K562 (cell line): ENCODE measurements around the gene BANK1. TPM values are rescaled to one million over a fixed set of nuclear protein-coding genes. Genes with fewer than 3 reads are reported as not detected.

Experiments
- ATAC-seq: fragments of 200-7000 bp; cut with Tn5 transposase; 3 replicates; pipeline ENCODE4 v1.9.1; 2020; ENCODE audit warnings: moderate library complexity
- BruUV-seq: library from RNA; stranded (reverse); fragments of 400-500 nt; replicated peaks from 2 replicates; lab custom pipeline; 2021; lab: Mats Ljungman, UMichigan
- CTCF ChIA-PET: fragments of 300-600 bp; formaldehyde crosslinking; extraction: SDS; loops from one replicate; lab custom pipeline; 2021; ENCODE audit warnings: low intra/inter-chr PET ratio; lab: Yijun Ruan, JAX
- POLR2A ChIA-PET: fragments of 300-600, 350-650 bp; sonication (Branson Sonifier 250); formaldehyde crosslinking; extraction: SDS; loops from one replicate; lab custom pipeline; 2021; ENCODE audit warnings: antibody characterized with exemption, inconsistent platforms; lab: Yijun Ruan, JAX
- DNase-seq, 4 experiments: peaks; one replicate each; pipeline versions ENCODE4 v3.0.0 to v3.0.0-alpha.2; 2011 to 2018; ENCODE audit warnings: low spot score in 3 of 4, mixed read lengths in 3 of 4; ENCODE audit errors: extremely low read depth in 1 of 4
- FAIRE-seq: peaks from 2 replicates; lab custom pipeline; 2011; peaks lifted over from hg19 to GRCh38; lab: Jason Lieb, UNC
- H2AFZ ChIP-seq: 2 replicates; pipeline ENCODE4 v1.6.0; 2011; ENCODE audit warnings: low read depth, low read length, control low read depth, inconsistent platforms
- H3K27ac ChIP-seq: fragments of 200-600 bp; 3 replicates; pipeline ENCODE4 v1.8.0; 2011; ENCODE audit warnings: low read depth, mild to moderate bottlenecking, control low read depth, inconsistent platforms, low read length, moderate library complexity, mixed read lengths; ENCODE audit errors: extremely low read depth
- H3K27me3 ChIP-seq, 2 experiments: fragments of 300-600 bp in 1 of 2; 2 replicates in 1 of 2; 3 replicates in 1 of 2; pipeline versions ENCODE4 v1.6.0 to v1.8.0; 2011; ENCODE audit warnings: inconsistent platforms in 2 of 2, low read length in 2 of 2, mild to moderate bottlenecking in 1 of 2, mixed read lengths in 1 of 2, moderate library complexity in 1 of 2; ENCODE audit not compliant: control insufficient read depth in 2 of 2, insufficient read depth in 2 of 2
- H3K36me3 ChIP-seq: fragments of 300-600 bp; 3 replicates; pipeline ENCODE4 v1.8.0; 2011; ENCODE audit warnings: mild to moderate bottlenecking, low read length, inconsistent platforms; ENCODE audit not compliant: control insufficient read depth, insufficient read depth
- H3K4me1 ChIP-seq, 2 experiments: fragments of 200-600 bp in 1 of 2; replicated peaks in 1 of 2; 2 replicates in 1 of 2; 3 replicates in 1 of 2; pipeline versions ENCODE4 v1.5.1 to v1.8.0; 2011; ENCODE audit warnings: inconsistent platforms in 2 of 2, low read length in 2 of 2, mild to moderate bottlenecking in 1 of 2, mixed read lengths in 1 of 2, moderate library complexity in 1 of 2; ENCODE audit not compliant: control insufficient read depth in 2 of 2, insufficient read depth in 2 of 2
- H3K4me2 ChIP-seq: 2 replicates; pipeline ENCODE4 v1.6.1; 2011; ENCODE audit warnings: low read length, control low read depth, inconsistent platforms, mixed read lengths; ENCODE audit not compliant: insufficient read depth
- H3K4me3 ChIP-seq: fragments of 200-600 bp; sonication (generic), shearing (Covaris generic); 2 replicates; pipeline ENCODE4 v1.5.1; 2016; ENCODE audit warnings: control low read depth, inconsistent platforms
- H3K79me2 ChIP-seq: fragments of 200-600 bp; 3 replicates; pipeline ENCODE4 v1.8.0; 2011; ENCODE audit warnings: low read length, inconsistent platforms; ENCODE audit not compliant: control insufficient read depth, insufficient read depth
- H3K9ac ChIP-seq, 2 experiments: 2 replicates each; pipeline versions ENCODE4 v1.6.0 to v1.6.1; 2011; ENCODE audit warnings: low read depth in 2 of 2, low read length in 2 of 2, control low read depth in 1 of 2, inconsistent platforms in 1 of 2, mild to moderate bottlenecking in 1 of 2, mixed read lengths in 1 of 2; ENCODE audit not compliant: insufficient read depth in 1 of 2
- H3K9me1 ChIP-seq: one replicate; pipeline ENCODE4 v1.6.0; 2011; ENCODE audit warnings: inconsistent platforms, mild to moderate bottlenecking, low read length, moderate library complexity; ENCODE audit not compliant: control insufficient read depth, insufficient read depth
- H3K9me3 ChIP-seq: replicated peaks from 2 replicates; pipeline ENCODE4 v1.5.1; 2011; ENCODE audit warnings: low read depth, low read length, inconsistent platforms; ENCODE audit not compliant: control insufficient read depth, insufficient read depth
- H4K20me1 ChIP-seq: replicated peaks from 2 replicates; pipeline ENCODE4 v1.6.1; 2011; ENCODE audit warnings: low read length, inconsistent platforms, mixed read lengths; ENCODE audit not compliant: control insufficient read depth, insufficient read depth
- BRF1 ChIP-seq: IDR thresholded peaks from 3 replicates; pipeline ENCODE4 v1.6.1; 2011; ENCODE audit warnings: borderline replicate concordance, mild to moderate bottlenecking; ENCODE audit not compliant: insufficient read length; ENCODE audit errors: extremely low read depth
- MYNN ChIP-seq, 2 experiments: sonication (generic); formaldehyde crosslinking in 1 of 2; IDR thresholded peaks; 2 replicates each; pipeline versions ENCODE4 v1.5.0 to v1.6.1; 2016 to 2020; ENCODE audit warnings: antibody characterized with exemption in 1 of 2, missing genetic modification reagents in 1 of 2
- NR2C2 ChIP-seq, 2 experiments: fragments of 200-800 bp in 1 of 2; sonication (Bioruptor generic) in 1 of 2; sonication (generic) in 1 of 2; formaldehyde crosslinking in 1 of 2; IDR thresholded peaks; 2 replicates each; pipeline versions ENCODE4 v1.6.1 to v1.8.0; 2016 to 2022; ENCODE audit warnings: mild to moderate bottlenecking in 1 of 2, missing compliant biosample characterization in 1 of 2, missing genetic modification characterization in 1 of 2, missing genetic modification reagents in 1 of 2
- NRF1 ChIP-seq, 2 experiments: fragments of 450-650 bp; IDR thresholded peaks in 1 of 2; conservative IDR thresholded peaks in 1 of 2; 2 replicates each; pipeline ENCODE4 v1.6.1; 2014; ENCODE audit warnings: mild to moderate bottlenecking in 2 of 2
- POLR2G ChIP-seq: fragments of 200-400 bp; formaldehyde crosslinking; IDR thresholded peaks from 2 replicates; pipeline ENCODE4 v1.6.1; 2017; ENCODE audit warnings: low read depth, mild to moderate bottlenecking, antibody characterized with exemption, low read length, moderate library complexity
- RBM34 ChIP-seq: fragments of 200-400 bp; formaldehyde crosslinking; IDR thresholded peaks from 2 replicates; pipeline ENCODE4 v1.6.1; 2018; ENCODE audit warnings: low read length, borderline replicate concordance; ENCODE audit not compliant: insufficient read depth
- RREB1 ChIP-seq: fragments of 250-450 bp; sonication (Bioruptor Pico); IDR thresholded peaks from 2 replicates; pipeline ENCODE4 v1.4.0; 2020
- SMAD4 ChIP-seq: fragments of 250-450 bp; sonication (Bioruptor Pico); conservative IDR thresholded peaks from 2 replicates; pipeline ENCODE4 v1.8.0; 2021; ENCODE audit warnings: inconsistent platforms, mild to moderate bottlenecking, moderate library complexity
- XRCC4 ChIP-seq: IDR thresholded peaks from one replicate; pipeline ENCODE4 v1.6.1; 2011; ENCODE audit not compliant: insufficient read depth, insufficient read length; ENCODE audit errors: extremely low read depth
- WGBS: fragments of 100-300 bp; shearing (Covaris generic); methylation state at CpG from one replicate; pipeline ENCODE4 v1.1.6; 2016; ENCODE audit warnings: low coverage, mixed read lengths; ENCODE audit not compliant: insufficient coverage; ENCODE audit errors: missing lambda C conversion rate; 5-methylcytosine and 5-hydroxymethylcytosine counted together
- in situ Hi-C: fragments of 300-500 bp; cut with MboI; formaldehyde crosslinking; loops from 4 replicates; pipeline ENCODE4 v1.15.0; 2018; ENCODE audit warnings: inconsistent platforms, mixed read lengths
- intact Hi-C: fragments of 100-400 bp; cut with micrococcal nuclease; formaldehyde crosslinking; loops from 2 replicates; pipeline ENCODE4 v1.14.2; 2022
- polyA plus RNA-seq, 8 experiments: library from polyadenylated mRNA; depleted of rRNA in 4 of 8; stranded (reverse) in 5 of 8; unstranded in 3 of 8; fragments of >200 nt; fragmentation: Nextera tagmentation in 2 of 8; fragmentation: Illumina TruSeq in 1 of 8; extraction: Ambion mirVana in 2 of 8; extraction: Trizol in 1 of 8; gene quantifications; 2 replicates each; pipeline versions ENCODE4 v1.2.1 to v1.2.3, GENCODE V29; 2011 to 2014; ENCODE audit warnings: inconsistent platforms in 1 of 8, missing spikeins in 1 of 8
- total RNA-seq, 7 experiments: library from RNA; depleted of rRNA in 6 of 7; stranded (reverse); fragments of >200 nt in 6 of 7; fragmentation: Illumina TruSeq in 2 of 7; extraction: Trizol in 2 of 7; gene quantifications; 2 replicates each; pipeline versions ENCODE4 v1.2.1 to v1.2.3, GENCODE V29; 2011 to 2021; ENCODE audit warnings: low replicate concordance in 1 of 7

Gene BANK1
- total and polyA plus RNA-seq, 9 of the 15 experiments (the other 6 are each of a cell fraction or from before 2014, with no cell fraction given): not detected

DNA sequence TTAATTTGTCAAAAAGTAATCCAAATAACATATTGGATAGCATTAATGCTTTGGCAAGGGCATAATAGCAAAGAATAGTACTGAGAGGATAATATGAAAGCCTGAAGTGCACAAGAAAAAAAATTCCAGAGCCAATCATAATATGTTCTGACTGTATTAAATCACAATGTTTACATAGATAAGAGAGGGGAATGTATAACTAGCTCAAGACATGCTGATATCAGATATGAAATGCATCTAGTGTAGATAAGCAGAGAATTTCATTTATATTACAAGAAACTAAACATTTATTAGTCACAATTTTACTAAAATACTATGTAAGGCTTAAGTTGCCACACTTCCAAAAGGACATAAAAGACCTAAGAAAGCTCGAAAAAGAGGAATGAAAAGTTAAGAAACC lies 193.3 kb downstream of the BANK1 start:
- no peaks in the 10 kb centered on the region for H4K20me1 ChIP-seq
- ChIA-PET POLR2A (no interaction called here), CTCF (no interaction called here)
- BruUV-seq: no TSS peak
- no peaks in the 10 kb centered on the region for H3K36me3 ChIP-seq
- no peaks in the 10 kb centered on the region for H3K9me1 ChIP-seq
- no peak overlapping the region for H3K27ac ChIP-seq
- FAIRE-seq (no peak), DNase-seq (no peak), ATAC-seq (no peak)
- no peaks in the 10 kb centered on the region; the same call in 1 of the 2 replicates for H3K9me3 ChIP-seq
- TF ChIP-seq RBM34: no peak
- no peak for TF ChIP-seq XRCC4
- no peak overlapping the region for H2AFZ ChIP-seq
- H3K4me1 ChIP-seq: no peaks in the 10 kb centered on the region
- in situ Hi-C loops: no loop called here
- no peaks in the 10 kb centered on the region for H3K79me2 ChIP-seq
- WGBS: 0% methylated on average over 1 of the region's 1 CpG
- no peak overlapping the region for H3K9ac ChIP-seq
- intact Hi-C loops: no loop called here
- no peak overlapping the region for H3K4me2 ChIP-seq
- no peaks in the 10 kb centered on the region for H3K27me3 ChIP-seq
- no peak overlapping the region for H3K4me3 ChIP-seq

GRCh38 chr4:101987623-101988243 lies 197.2 kb downstream of the BANK1 start:
- POLR2A ChIA-PET: no interaction called here
- WGBS: 2% methylated on average over 5 of the region's 5 CpGs
- Histone ChIP-seq H3K4me3 (no peak overlapping the region), H2AFZ (no peak overlapping the region), H3K9me1 (no peaks in the 10 kb centered on the region), H3K4me2 (no peak overlapping the region), H3K9me3 (no peaks in the 10 kb centered on the region; the same call in 1 of the 2 replicates), H3K27ac (no peak overlapping the region), H3K27me3 (no peaks in the 10 kb centered on the region), H3K79me2 (no peaks in the 10 kb centered on the region), H3K36me3 (no peaks in the 10 kb centered on the region), H3K4me1 (no peaks in the 10 kb centered on the region), H4K20me1 (no peaks in the 10 kb centered on the region), H3K9ac (no peak overlapping the region)
- no peak for ATAC-seq
- intact Hi-C loops (no loop called here), in situ Hi-C loops (no loop called here)
- DNase-seq: no peak
- BruUV-seq: no TSS peak
- CTCF ChIA-PET: no interaction called here
- no peak for FAIRE-seq
- TF ChIP-seq RREB1 (CRISPR knock-in tag): no peak
- no peak for TF ChIP-seq POLR2G
- no peak for TF ChIP-seq SMAD4 (CRISPR knock-in tag)
- no peak for TF ChIP-seq MYNN (IDR thresholded peaks at IDR 0.05)
- TF ChIP-seq MYNN (CRISPR knock-in tag; IDR thresholded peaks at IDR 0.05): no peak
- no peak for TF ChIP-seq NRF1 (conservative IDR thresholded peaks at IDR 0.05 in 1 of 2, IDR thresholded peaks at IDR 0.05 in 1 of 2)
- TF ChIP-seq BRF1: no peak
- TF ChIP-seq NR2C2 (CRISPR knock-in tag; IDR thresholded peaks at IDR 0.05): no peak
- TF ChIP-seq NR2C2 (tag; IDR thresholded peaks at IDR 0.05): no peak
